ENCODE measurements around the gene COG8. TPM values are rescaled to one million over a fixed set of nuclear protein-coding genes. Genes with fewer than 3 reads are reported as not detected.
A peak's percentile ranks its signal among the peaks of the same experiment; 100 is the strongest.

Gene COG8
- total RNA-seq, 2 donors from 2014 or later = 33.2 to 38.3 TPM

DNA sequence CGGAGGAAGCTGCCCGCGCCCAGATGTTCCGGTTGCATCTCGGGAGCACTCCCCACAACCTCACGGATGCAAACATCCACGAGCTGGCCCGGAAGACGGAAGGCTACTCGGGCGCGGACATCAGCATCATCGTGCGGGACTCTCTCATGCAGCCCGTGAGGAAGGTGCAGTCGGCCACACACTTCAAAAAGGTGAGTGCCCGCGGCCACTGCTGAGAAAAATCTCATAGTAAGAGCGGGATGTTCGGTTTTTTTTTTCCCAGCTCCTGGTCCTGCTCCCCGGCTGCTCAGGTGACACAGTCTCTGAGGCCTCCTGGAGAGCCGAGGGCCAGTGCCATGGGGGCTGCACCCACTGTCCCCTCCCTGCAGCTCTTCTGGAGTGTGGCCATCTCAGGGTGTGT, 18.3 kb downstream of the COG8 start:
- H3K9me3 Mint-ChIP-seq = no peaks in the 10 kb centered on the region
- no peak overlapping the region for H3K27ac Mint-ChIP-seq
- peaks cover 33% of the 10 kb centered on the region for H3K4me1 Mint-ChIP-seq (ENCODE audit: low read depth)
- DNase-seq (no peak), ATAC-seq (replicated peaks in 1 of 2) (no peak)
- H3K27me3 Mint-ChIP-seq (ENCODE audit: low read depth) = no peaks in the 10 kb centered on the region
- H3K4me3 Mint-ChIP-seq = no peak overlapping the region
- H3K36me3 Mint-ChIP-seq (ENCODE audit: insufficient read depth in 2 of 2) = peaks cover 5 to 19% of the 10 kb centered on the region in 2 donors

DNA sequence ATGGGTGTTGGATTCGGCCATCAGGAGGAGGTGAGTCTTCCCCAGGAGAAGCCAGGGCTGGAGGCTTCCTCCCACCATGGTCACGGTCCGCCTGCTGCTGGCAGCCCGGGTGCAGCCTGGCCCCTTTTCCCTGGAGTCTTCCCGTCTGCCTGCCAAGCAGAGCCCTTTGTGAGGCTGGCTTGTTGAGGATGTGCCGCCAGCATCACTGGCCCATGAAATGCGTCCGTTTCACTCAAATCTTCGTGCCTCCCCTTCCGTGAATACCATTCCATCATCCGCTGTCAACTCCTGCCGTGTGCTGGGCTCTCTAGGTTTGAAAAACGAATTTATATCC, 18.7 kb downstream of the COG8 start:
- H3K36me3 Mint-ChIP-seq (ENCODE audit: insufficient read depth in 2 of 2) = peaks cover 5 to 19% of the 10 kb centered on the region in 2 donors

DNA sequence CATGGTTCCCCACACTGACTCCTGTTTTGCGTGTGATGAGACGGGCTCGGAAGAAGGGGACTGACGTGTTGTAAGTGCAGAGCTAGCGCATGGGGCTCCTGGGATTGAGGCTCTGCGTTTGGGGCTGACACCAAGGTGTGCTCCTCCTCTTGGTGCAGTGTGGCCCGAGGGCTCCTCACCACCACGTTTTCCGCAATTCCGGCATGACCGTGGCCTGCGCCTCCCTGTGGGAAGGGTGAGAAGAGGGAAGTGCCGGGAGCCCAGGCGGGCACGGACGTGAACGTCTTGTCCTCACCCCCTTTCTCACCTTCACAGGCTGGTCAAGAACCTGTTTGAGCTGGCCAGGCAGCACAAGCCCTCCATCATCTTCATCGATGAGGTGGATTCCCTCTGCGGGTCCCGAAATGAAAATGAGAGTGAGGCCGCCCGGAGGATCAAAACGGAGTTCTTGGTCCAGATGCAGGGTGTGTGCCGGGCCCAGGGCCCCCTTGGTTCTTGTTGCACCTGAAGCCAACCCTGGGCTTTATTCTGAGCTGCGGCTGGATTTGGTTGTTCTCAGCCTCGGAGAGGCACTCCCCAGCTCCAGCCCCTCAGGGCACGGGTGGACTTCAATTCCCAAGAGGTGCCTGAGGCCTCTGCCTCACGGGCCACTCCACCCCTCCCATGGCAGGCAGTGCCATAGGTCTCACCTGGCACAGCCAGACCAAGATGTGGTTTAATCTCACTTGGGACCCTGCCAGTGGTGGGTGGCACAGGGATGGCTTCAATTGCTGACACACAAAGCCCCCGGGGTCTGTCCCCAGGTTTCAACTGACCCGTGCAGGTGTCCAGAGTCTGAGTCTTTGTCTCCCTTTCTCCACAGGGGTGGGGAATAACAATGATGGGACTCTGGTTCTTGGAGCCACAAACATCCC, 19.3 kb downstream of the COG8 start:
- DNase-seq (no peak), ATAC-seq (replicated peaks in 1 of 2) (no peak)
- Mint-ChIP-seq H3K27me3 (ENCODE audit: low read depth) (no peaks in the 10 kb centered on the region), H3K4me1 (ENCODE audit: low read depth) (peaks cover 23% of the 10 kb centered on the region), H3K4me3 (no peak overlapping the region), H3K27ac (no peak overlapping the region), H3K36me3 (ENCODE audit: insufficient read depth in 2 of 2) (peaks cover 5 to 16% of the 10 kb centered on the region in 2 donors), H3K9me3 (no peaks in the 10 kb centered on the region)

More for the DNA sequence above, 18.7 kb downstream of the COG8 start:
- Mint-ChIP-seq H3K27ac (no peak overlapping the region), H3K9me3 (no peaks in the 10 kb centered on the region), H3K4me3 (no peak overlapping the region), H3K27me3 (ENCODE audit: low read depth) (no peaks in the 10 kb centered on the region), H3K4me1 (ENCODE audit: low read depth) (peaks cover 29% of the 10 kb centered on the region)
- DNase-seq (no peak), ATAC-seq (replicated peaks in 1 of 2) (no peak)

DNA sequence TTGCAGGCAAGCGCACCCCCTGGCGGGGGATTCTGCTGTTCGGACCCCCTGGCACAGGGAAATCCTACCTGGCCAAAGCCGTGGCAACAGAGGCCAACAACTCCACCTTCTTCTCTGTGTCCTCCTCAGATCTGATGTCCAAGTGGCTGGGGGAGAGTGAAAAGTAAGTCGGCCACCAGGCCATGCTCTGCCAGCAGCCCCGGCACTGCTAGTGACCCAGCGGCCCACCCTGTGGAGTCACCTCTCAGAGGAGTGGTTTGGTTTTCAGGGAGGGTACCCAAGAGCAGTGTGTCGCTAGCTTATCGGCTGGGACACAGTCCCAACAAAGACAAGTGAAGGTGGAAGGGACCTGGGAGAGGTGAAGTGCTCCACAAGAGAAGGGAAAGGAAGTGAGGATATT, 20.0 kb downstream of the COG8 start:
- Mint-ChIP-seq H3K27ac (no peak overlapping the region), H3K4me1 (ENCODE audit: low read depth) (peaks cover 21% of the 10 kb centered on the region), H3K27me3 (ENCODE audit: low read depth) (no peaks in the 10 kb centered on the region), H3K9me3 (no peaks in the 10 kb centered on the region), H3K36me3 (ENCODE audit: insufficient read depth in 2 of 2) (peaks cover 5 to 16% of the 10 kb centered on the region in 2 donors), H3K4me3 (no peak overlapping the region)
- no peak for DNase-seq
- ATAC-seq (replicated peaks in 1 of 2) = no peak

DNA sequence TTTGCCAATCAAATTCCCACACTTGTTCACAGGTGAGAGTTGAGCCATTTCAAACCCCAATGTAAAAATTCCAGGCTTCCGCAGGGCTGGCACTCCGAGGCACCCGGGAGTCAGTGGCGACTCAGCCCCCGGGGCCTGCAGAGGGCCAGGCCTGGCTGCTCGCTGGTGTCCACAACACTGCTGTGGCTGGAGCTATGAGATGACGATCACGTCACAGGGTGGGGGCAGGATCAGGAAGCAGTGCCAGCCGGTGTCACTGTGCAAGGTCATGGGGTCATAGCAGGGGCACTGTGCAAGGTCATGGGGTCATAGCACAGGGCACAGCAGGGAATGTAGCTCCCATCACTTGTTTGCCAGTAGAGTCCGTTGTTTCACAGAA, 20.5 kb downstream of the COG8 start:
- no peak for DNase-seq
- Mint-ChIP-seq H3K36me3 (ENCODE audit: insufficient read depth in 2 of 2) (peaks cover 5 to 20% of the 10 kb centered on the region in 2 donors), H3K4me3 (no peak overlapping the region), H3K27me3 (ENCODE audit: low read depth) (no peaks in the 10 kb centered on the region), H3K27ac (no peak overlapping the region), H3K4me1 (ENCODE audit: low read depth) (peaks cover 18% of the 10 kb centered on the region), H3K9me3 (no peaks in the 10 kb centered on the region)
- ATAC-seq (replicated peaks in 1 of 2) = no peak

DNA sequence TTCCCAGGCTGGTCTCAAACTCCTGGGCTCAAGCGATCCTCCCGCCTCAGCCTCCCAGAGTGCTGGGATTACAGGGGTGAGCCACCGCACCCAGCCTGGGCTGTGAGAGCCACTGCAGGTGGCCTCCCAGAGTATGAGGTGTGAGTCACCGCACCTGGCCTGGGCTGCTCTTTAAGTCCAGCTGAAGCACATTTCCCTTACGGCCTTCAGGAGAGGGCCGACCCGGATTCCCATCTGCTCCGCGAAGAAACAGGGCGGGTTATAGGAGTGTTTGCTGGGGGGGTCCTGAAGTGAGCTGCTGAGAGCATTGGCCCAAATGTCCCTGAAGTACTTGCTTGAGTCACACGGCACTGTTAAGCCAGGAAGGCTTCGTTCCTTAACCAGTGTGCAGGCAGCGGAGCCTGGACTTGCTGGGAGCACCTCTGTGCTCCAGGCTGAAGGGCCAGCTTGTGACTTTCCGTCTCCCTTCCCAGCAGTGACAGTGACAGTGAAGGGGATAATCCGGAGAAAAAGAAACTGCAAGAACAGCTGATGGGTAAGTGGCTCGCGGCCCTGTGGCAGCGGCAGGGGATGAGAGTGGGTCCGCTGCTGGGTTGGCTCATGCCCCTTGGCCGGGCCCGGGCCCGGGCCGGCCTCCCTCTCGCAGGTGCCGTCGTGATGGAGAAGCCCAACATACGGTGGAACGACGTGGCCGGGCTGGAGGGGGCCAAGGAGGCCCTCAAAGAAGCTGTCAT, 21.0 kb downstream of the COG8 start:
- no peak for DNase-seq
- Mint-ChIP-seq H3K27ac (no peak overlapping the region), H3K4me1 (ENCODE audit: low read depth) (peaks cover 23% of the 10 kb centered on the region), H3K9me3 (no peaks in the 10 kb centered on the region), H3K27me3 (ENCODE audit: low read depth) (no peaks in the 10 kb centered on the region), H3K36me3 (ENCODE audit: insufficient read depth in 2 of 2) (peaks cover 7 to 23% of the 10 kb centered on the region in 2 donors), H3K4me3 (no peak overlapping the region)
- no peak for ATAC-seq (replicated peaks in 1 of 2)

DNA sequence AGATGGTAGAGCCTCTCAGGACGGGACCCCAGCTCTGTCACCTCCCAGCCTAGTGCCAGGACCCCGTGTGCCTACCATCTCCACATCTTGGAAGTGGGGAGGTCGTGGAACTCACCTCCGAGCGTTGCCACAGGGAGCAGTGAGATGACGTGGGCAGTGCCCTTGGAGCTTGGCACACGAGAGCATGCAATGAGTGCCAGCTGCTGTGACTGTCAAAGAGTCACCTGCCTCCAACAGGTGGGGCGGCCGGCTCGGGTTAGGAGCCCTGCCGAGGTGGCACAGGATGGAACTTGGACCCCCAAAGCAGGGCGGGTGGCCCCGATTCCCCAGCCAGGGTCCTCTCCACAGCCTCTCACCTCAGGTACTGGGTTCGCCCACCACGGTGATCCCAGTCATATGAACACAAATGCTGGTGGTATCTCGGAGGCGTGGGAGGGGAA, 22.7 kb downstream of the COG8 start:
- H3K4me3 Mint-ChIP-seq = no peak overlapping the region
- no peaks in the 10 kb centered on the region for H3K27me3 Mint-ChIP-seq (ENCODE audit: low read depth)
- no peak for DNase-seq
- H3K36me3 Mint-ChIP-seq (ENCODE audit: insufficient read depth in 2 of 2) = peaks cover 6 to 24% of the 10 kb centered on the region in 2 donors
- H3K27ac Mint-ChIP-seq = no peak overlapping the region
- H3K4me1 Mint-ChIP-seq (ENCODE audit: low read depth) = peaks cover 25% of the 10 kb centered on the region
- H3K9me3 Mint-ChIP-seq = no peaks in the 10 kb centered on the region
- no peak for ATAC-seq (replicated peaks in 1 of 2)

DNA sequence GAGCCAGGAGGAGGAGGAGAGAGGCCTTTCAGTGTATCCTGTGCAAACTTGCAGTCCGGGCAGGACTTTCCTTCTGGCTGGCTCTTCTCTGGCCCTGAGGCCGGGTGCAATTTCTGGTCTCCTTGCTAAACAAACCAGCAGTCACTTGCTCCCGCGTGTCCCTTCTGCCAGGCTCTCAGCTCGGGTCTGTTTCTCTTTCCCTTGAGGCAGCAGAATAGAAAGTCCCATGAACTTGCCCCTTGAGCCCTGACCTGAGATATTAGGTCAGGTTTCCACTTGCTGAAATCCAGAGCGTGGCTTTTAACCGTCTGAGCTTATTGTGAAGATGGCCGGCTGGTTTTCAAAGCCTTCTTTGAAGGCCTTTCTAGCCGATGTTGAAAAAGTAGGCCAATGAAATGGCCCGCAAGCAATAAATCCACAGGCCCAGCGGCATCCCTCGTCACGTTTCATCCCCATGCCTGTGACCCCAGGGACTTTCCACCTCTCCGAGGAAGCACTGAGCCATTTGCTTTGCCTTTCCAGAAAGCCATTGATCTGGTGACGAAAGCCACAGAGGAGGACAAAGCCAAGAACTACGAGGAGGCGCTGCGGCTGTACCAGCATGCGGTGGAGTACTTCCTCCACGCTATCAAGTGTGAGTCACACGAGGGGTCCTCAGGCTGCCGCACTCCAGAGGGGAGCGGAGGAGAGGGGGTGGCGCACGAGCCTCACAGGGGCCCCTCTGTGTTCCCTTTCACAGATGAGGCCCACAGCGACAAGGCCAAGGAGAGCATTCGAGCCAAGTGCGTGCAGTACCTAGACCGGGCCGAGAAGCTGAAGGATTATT, 23.7 kb downstream of the COG8 start:
- no peak for DNase-seq
- Mint-ChIP-seq H3K4me3 (no peak overlapping the region), H3K27me3 (ENCODE audit: low read depth) (no peaks in the 10 kb centered on the region), H3K27ac (no peak overlapping the region), H3K36me3 (ENCODE audit: insufficient read depth in 2 of 2) (peaks cover 5 to 20% of the 10 kb centered on the region in 2 donors), H3K9me3 (no peaks in the 10 kb centered on the region), H3K4me1 (ENCODE audit: low read depth) (peaks cover 24% of the 10 kb centered on the region)
- ATAC-seq (replicated peaks in 1 of 2) = no peak

DNA sequence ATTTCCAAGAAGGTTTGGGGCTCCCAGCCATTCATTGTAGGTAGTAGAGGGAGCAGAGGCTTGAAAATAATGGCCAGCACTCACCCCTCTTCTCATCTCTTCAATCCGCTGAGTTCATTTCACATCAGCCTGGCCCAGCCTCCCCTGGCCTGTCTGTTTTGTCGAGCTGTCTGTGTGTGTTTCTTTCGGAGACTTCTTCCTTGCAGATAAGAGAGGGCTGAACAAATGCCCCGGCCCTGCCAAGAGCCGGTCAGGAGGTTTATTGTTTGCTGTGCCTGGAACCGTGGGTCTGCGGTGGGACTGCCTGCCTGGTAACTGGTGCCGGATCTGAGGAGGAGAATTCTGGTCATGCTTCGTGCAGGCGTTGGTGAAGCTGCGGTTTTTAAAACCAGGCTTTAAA, 24.8 kb downstream of the COG8 start:
- no peak overlapping the region for H3K27ac Mint-ChIP-seq
- no peaks in the 10 kb centered on the region for H3K9me3 Mint-ChIP-seq
- H3K4me1 Mint-ChIP-seq (ENCODE audit: low read depth) = peaks cover 29% of the 10 kb centered on the region
- ATAC-seq (replicated peaks in 1 of 2) = no peak
- no peaks in the 10 kb centered on the region for H3K27me3 Mint-ChIP-seq (ENCODE audit: low read depth)
- DNase-seq = no peak
- H3K4me3 Mint-ChIP-seq = no peak overlapping the region
- H3K36me3 Mint-ChIP-seq (ENCODE audit: insufficient read depth in 2 of 2) = peaks cover 3 to 19% of the 10 kb centered on the region in 2 donors

DNA sequence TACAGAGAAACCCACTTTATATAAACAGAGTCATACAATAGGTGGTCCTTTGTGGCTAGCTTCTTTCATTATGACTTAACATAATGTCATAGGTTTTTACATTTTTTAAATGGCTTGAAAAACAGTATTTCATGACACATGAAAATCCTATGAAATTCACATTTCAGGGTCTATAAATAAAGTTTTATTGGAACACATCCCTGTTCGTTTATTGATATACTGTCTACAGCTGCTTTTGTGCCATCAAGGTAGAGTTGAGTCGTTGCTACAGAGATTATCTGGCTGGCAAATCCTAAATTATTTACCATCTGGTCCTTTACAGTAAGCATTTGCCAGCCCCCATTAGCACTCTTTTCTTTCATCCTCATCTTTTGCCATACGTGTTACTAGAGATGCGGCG, 25.9 kb downstream of the COG8 start:
- H3K4me3 Mint-ChIP-seq = peak overlapping the region; percentile 71 to 74
- peaks cover 2 to 16% of the 10 kb centered on the region in 2 donors for H3K36me3 Mint-ChIP-seq (ENCODE audit: insufficient read depth in 2 of 2)
- peaks cover 29% of the 10 kb centered on the region for H3K4me1 Mint-ChIP-seq (ENCODE audit: low read depth)
- H3K27ac Mint-ChIP-seq = peak overlapping the region; percentile 79
- no peak for DNase-seq
- no peaks in the 10 kb centered on the region for H3K9me3 Mint-ChIP-seq
- no peak for ATAC-seq (replicated peaks in 1 of 2)
- H3K27me3 Mint-ChIP-seq (ENCODE audit: low read depth) = no peaks in the 10 kb centered on the region

DNA sequence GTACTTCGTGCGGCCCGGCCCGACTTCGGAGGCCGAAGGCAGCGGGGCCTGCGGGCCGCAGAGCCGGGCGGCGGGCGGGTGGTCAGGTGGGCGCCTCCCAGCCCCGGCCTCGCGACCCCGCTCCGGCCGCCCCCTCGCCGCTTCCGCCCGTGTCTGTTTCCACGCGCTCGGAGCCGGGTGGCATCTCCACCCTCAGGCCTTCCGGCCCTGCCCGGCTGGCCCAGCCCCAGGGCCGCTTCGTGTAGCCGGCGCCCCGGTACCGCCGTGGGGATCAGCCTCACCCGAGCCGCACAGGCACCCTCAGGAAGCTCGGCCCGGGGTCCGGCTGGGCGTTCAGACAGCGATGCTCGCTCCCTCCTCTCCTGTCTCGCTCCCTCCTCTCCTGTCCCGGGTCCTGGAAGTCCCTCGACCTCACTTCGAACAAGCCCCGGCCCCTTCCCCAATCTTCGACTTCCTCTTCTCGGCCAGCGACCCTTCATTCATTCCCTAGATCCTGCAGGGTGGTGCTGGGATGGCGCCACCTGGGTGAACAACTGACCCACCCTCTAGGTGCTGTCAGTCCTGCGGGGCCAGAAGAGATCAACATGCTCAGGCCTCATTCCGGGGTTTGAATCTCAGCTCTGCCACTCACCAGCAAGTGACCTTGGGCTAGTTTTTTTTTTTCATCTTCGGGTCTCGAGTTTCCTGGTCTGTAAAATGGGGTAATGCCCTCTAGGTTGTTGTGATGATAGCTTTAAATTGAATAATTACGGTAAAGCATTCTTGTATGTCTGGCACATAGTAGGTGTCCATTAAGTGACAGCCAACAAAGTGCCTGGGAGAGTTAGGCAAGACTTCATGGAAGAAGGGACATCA, 27.6 kb downstream of the COG8 start:
- Mint-ChIP-seq H3K9me3 (no peaks in the 10 kb centered on the region), H3K27me3 (ENCODE audit: low read depth) (no peaks in the 10 kb centered on the region), H3K27ac (peak overlapping the region; percentile 77), H3K4me3 (peak overlapping the region; percentile 87 to 99), H3K36me3 (ENCODE audit: insufficient read depth in 2 of 2) (peaks cover 2 to 14% of the 10 kb centered on the region in 2 donors), H3K4me1 (ENCODE audit: low read depth) (peaks cover 29% of the 10 kb centered on the region)
- ATAC-seq (replicated peaks in 1 of 2) = peak; percentile 61 to 69
- DNase-seq = peak; percentile 56 to 65
